ENCODE data around the gene CLEC5A.
"Not testable (repeated sequence)": the region's sequence is repeated elsewhere in the genome, so short reads cannot be mapped to it uniquely, and the experiment has no call there.

CLEC5A gene

DNA sequence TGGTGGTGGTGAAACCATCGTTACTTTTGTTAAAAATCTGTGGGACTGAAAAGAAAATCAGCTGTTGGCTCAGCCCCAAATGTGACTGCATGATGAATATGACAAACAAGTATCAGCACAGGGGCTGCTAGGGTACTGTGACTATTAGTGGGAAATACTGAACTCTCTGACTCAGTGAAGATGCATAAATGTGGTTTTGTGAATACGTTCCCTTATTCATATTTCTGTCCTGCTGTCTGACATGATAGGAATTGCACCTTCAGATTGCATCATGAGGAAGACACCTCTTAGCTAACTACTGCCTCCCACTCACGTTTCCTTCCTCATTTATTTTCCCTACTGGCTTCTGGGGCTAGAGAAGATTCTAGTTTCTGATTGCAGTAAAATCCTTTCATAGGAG lies 1.4 kb downstream of the CLEC5A start:
- DNase-seq = no peak

GRCh38 chr7:141944811-141945210 lies 2.0 kb downstream of the CLEC5A start:
- no peak for DNase-seq

DNA sequence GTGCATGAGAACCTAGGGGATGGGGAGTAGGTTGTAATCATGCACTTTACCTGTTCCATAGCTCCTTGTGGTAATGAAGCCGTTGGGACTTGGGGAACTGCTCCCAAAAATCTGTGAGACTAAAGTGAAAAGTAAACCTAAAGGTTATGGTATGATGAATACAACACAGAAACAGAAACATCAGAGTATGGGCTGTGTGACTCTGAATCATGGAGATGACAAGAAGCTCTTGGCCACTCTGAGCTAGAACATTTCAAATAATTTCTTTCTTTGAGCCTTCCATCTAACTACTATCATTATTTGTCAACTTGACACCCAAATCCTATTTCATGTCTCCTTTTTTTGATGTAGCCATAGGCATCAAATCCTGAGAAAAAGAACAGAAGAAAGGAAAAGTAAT lies 2.9 kb downstream of the CLEC5A start:
- DNase-seq = no peak

GRCh38 chr7:141941075-141941474 lies 5.7 kb downstream of the CLEC5A start:
- no peak for DNase-seq

GRCh38 chr7:141930211-141930610 lies 16.6 kb downstream of the CLEC5A start:
- DNase-seq = no peak

GRCh38 chr7:141928845-141929195 lies 18.0 kb downstream of the CLEC5A start:
- DNase-seq = no peak

DNA sequence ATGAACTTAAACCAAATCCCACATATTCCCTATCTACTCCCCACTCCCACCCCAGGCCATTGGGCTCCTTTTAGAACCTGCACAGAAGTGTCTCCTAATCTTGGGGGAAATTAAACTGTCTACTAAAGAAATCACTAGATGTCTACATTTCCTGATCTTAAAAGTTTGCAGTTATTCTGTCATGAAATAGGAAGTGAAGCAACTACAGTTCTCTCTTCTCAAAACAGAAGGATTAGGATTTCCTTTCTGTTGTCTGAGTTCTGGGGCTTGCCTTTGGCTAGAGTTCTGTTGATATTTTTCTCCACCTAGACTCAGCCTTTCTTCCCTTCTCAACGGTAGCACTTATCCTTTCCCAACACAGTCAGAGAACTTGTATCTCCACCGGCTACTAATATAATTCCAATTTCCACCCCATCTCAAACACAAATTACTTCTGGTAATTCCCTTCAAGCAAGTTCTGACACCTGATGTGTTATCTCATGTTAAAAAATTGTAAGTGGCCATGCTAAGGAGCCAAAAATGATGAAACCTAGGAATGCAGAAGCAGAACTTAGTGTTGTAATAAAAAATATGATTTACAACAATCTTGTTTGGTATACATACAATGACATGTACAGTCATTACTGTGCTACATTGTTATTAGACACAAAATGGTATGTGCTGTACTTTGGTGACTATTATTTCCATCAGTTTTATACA lies 18.5 kb downstream of the CLEC5A start:
- DNase-seq = no peak

- no peak for DNase-seq
Observed at GRCh38 chr7:141920281-141920680, 26.5 kb downstream of the CLEC5A start.

DNA sequence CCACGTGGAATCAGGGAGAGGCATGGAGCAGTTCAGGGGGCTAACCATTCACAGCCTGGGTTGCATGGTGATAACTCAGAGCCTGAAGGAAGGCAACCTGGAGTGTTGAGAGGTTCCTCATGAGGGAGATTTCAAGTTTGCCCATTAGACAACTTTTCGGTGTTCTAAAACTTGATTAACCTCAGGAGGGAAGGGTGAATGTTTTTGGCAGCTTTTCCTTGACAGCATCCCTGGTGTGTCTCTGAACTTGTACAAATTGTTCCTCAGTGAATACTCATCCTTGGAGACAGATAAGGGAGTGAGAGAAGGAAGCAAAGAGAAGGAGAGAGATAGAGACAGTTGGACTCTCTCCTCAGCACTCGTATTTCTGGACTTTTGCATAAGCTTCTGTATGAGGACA lies 30.7 kb downstream of the CLEC5A start, which contains the start of gene OR9A4:
OR9A4 (plus strand) TSS at position 301 of the 400 bp plus-strand sequence. CDS start 2,477 bp downstream, outside the sequence.
- DNase-seq = no peak

DNA sequence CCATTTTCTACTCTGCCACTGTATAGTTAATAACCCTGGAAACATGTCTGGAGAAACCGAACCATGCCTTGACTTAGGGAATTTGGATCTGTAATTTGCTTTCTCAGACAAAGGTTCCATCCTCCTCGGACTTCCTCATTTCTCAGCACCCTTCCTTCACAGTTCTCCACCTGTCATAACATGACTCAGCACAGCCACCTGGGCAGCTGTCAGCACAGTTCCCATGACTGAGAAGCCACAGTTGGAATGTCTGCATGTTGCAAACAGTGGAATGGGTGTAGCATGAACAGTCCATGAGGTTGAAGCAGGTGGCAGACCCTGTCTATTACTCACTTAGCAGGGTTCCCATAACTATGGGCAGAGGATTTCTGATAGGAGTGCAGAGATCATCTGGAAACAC lies 31.2 kb downstream of the CLEC5A start:
- no peak for DNase-seq

- DNase-seq = no peak
Observed at GRCh38 chr7:141911391-141911790, 35.4 kb downstream of the CLEC5A start.

DNA sequence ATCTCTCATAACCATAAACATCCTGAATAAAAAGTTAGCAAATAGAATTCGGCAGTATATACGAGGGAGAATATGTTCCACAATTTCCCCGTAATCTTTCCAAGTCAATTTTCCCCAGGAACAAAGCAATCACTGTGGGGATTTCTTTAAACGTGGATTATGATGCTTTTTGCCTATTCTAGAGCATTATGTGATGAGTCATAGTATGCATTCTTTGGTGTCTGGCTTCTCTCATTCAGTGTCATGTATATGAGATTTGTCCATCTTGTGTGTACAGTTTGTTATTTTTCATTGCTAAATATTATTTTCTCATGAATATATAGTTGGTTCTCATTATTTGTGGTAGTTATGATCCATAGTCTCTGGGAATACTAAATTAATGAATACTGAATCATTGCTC lies 40.5 kb downstream of the CLEC5A start:
- no peak for DNase-seq

DNA sequence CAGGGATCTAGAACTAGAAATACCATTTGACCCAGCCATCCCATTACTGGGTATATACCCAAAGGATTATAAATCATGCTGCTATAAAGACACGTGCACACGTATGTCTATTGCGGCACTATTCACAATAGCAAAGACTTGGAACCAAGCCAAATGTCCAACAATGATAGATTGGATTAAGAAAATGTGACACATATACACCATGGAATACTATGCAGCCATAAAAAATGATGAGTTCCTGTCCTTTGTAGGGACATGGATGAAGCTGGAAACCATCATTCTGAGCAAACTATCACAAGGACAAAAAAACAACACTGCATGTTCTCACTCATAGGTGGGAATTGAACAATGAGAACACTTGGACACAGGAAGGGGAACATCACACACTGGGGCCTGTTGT lies 47.4 kb downstream of the CLEC5A start:
- not testable (repeated sequence) for DNase-seq

- DNase-seq = no peak
Observed at GRCh38 chr7:141891336-141891735, 55.4 kb downstream of the CLEC5A start.

GRCh38 chr7:141889321-141889720 lies 57.5 kb downstream of the CLEC5A start:
- DNase-seq = no peak

DNA sequence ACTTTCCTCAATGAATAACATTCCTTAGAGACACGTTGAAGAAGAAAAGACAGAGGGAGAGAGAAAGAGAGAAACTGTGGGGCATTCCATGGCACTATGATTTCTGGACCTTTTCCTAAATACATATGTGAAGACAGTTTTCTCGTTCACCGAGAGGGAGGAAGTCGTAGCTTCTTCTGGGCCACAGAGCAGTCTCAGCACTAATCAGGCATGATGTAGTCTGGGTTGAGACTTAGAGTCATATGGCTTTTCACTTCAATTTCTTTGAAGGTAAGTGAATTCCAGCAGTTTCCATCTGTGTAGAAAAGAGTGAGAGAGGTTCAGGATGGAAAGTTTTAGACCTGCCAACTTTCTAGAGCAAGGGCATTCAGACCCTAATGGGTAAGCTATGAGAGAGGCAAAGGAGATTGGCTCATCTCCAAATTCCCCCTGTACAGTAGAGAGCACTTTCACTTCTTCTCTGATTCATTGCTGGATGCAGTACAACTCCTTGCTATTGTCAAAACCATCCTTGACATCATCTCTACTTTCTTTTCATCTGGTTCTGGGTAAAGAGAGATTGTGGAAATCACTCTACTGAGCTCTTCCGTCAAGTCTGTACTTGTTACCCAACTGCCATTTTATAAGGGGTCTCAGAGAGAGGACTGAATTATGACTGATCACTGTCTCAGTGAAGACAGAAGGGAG lies 62.1 kb downstream of the CLEC5A start:
- no peak for DNase-seq

- DNase-seq = no peak
Observed at GRCh38 chr7:141880960-141881359, 65.8 kb downstream of the CLEC5A start.

- no peak for DNase-seq
Observed at GRCh38 chr7:141877365-141877764, 69.4 kb downstream of the CLEC5A start.

Measured in kidney glomerular epithelial cell (primary cell).